ENCODE results near the gene IQCH.

IQCH gene

GRCh38 chr15:67406257-67406861, 151.8 kb downstream of the IQCH start:
- TF ChIP-seq TAF1 (IDR thresholded peaks at IDR 0.05; ENCODE audit: borderline replicate concordance, insufficient read depth, low read length) = no peak
- TF ChIP-seq REST (IDR thresholded peaks at IDR 0.05; ENCODE audit: insufficient read depth in 1 of 2, low read depth in 2 of 2, low read length in 2 of 2) = no peak
- no peak for TF ChIP-seq SIN3A (IDR thresholded peaks at IDR 0.05; ENCODE audit: borderline replicate concordance, insufficient read depth, low read length)
- TF ChIP-seq FOXP2 (optimal IDR thresholded peaks at IDR 0.05; ENCODE audit: borderline replicate concordance, extremely low read depth, extremely low read length, insufficient read depth) = no peak
- no peak for TF ChIP-seq POLR2AphosphoS5 (IDR thresholded peaks at IDR 0.05; ENCODE audit: low read depth, low read length)

GRCh38 chr15:67407786-67408185, 153.2 kb downstream of the IQCH start:
- TF ChIP-seq TAF1 (IDR thresholded peaks at IDR 0.05; ENCODE audit: borderline replicate concordance, insufficient read depth, low read length) (no peak), FOXP2 (optimal IDR thresholded peaks at IDR 0.05; ENCODE audit: borderline replicate concordance, extremely low read depth, extremely low read length, insufficient read depth) (no peak)

DNA sequence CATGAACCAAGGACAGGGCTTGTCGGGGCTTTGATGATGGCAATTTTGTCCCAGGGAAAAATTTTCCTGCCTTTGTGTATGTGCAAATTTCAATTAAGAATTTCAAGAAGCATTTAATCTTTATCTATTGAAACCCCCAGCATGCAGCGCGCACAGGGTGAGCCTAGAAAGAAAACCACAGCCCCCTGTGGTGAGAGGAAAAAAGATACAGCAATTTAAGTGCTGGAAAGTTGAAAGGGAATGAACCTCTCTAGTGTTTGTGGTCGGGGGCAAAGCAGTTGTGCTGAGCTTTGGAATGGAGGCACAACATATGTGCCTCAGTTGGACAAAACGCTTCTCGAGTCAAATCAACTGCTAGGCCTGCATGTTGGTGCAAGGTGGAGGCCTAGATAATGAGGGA, 154.6 kb downstream of the IQCH start:
- no peak for TF ChIP-seq SIN3A (IDR thresholded peaks at IDR 0.05; ENCODE audit: borderline replicate concordance, insufficient read depth, low read length)
- TF ChIP-seq REST (IDR thresholded peaks at IDR 0.05; ENCODE audit: insufficient read depth in 1 of 2, low read depth in 2 of 2, low read length in 2 of 2) = no peak
- no peak for TF ChIP-seq POLR2AphosphoS5 (IDR thresholded peaks at IDR 0.05; ENCODE audit: low read depth, low read length)
- TF ChIP-seq TAF1 (IDR thresholded peaks at IDR 0.05; ENCODE audit: borderline replicate concordance, insufficient read depth, low read length) = no peak
- no peak for TF ChIP-seq FOXP2 (optimal IDR thresholded peaks at IDR 0.05; ENCODE audit: borderline replicate concordance, extremely low read depth, extremely low read length, insufficient read depth)

DNA sequence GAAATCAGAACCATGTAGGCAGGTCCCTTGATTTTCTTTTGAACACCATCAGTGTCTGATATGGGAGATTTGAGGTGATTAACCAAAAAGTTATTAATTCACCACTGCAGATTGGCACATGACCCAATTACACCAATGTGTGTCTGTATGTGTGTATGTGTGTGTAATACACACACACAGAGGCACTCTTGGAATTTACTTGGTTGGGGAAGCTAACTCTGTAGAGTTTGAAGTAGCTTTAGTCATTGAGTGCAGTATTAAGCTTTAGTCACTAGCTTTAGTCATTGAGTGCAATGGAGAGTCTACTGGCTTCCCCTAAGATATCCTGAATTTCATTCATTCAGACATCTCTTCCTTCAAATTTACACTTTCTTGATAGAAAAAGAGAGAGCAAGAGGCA, 156.9 kb downstream of the IQCH start:
- TF ChIP-seq POLR2AphosphoS5 (IDR thresholded peaks at IDR 0.05; ENCODE audit: low read depth, low read length) (no peak), REST (IDR thresholded peaks at IDR 0.05; ENCODE audit: insufficient read depth in 1 of 2, low read depth in 2 of 2, low read length in 2 of 2) (no peak), FOXP2 (optimal IDR thresholded peaks at IDR 0.05; ENCODE audit: borderline replicate concordance, extremely low read depth, extremely low read length, insufficient read depth) (no peak), SIN3A (IDR thresholded peaks at IDR 0.05; ENCODE audit: borderline replicate concordance, insufficient read depth, low read length) (no peak), TAF1 (IDR thresholded peaks at IDR 0.05; ENCODE audit: borderline replicate concordance, insufficient read depth, low read length) (no peak)

DNA sequence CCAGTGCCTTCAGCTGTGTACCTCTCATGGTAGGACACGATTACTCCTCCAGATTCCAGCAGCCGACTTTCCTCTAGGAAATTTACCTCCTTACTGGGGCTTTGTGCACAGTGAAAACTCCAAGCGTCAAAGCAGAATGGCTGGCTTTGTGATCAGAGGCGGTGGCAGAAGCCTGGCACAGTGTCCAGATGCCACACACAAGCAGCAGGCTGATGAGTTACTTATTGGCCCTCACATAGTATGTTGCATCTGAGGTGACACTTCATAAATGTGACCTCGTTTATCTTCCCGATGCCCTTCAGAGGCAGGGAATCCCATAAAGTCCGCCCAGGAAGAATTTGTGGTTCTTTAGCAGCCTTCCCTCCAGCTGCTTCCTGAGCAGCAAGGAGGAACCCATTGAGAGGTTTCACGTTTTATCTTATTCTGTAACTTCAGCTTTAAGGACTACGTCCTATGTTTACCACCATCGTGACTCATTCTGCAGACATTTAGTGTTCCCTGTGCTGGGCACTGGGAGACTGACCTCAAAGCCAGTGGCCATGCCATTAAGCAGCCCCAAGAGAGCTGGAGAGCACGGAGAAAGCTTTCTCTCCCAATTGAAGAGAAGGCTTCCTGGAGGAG, 159.3 kb downstream of the IQCH start:
- no peak for TF ChIP-seq TAF1 (IDR thresholded peaks at IDR 0.05; ENCODE audit: borderline replicate concordance, insufficient read depth, low read length)
- no peak for TF ChIP-seq FOXP2 (optimal IDR thresholded peaks at IDR 0.05; ENCODE audit: borderline replicate concordance, extremely low read depth, extremely low read length, insufficient read depth)
- no peak for TF ChIP-seq POLR2AphosphoS5 (IDR thresholded peaks at IDR 0.05; ENCODE audit: low read depth, low read length)
- TF ChIP-seq SIN3A (IDR thresholded peaks at IDR 0.05; ENCODE audit: borderline replicate concordance, insufficient read depth, low read length) = no peak
- TF ChIP-seq REST (IDR thresholded peaks at IDR 0.05; ENCODE audit: insufficient read depth in 1 of 2, low read depth in 2 of 2, low read length in 2 of 2) = no peak

Measured in PFSK-1 (cell line).